Measurements from ENCODE around the gene FOXA1.
"Not testable (repeated sequence)": the region's sequence is repeated elsewhere in the genome, so short reads cannot be mapped to it uniquely, and the experiment has no call there.

FOXA1 gene

DNA sequence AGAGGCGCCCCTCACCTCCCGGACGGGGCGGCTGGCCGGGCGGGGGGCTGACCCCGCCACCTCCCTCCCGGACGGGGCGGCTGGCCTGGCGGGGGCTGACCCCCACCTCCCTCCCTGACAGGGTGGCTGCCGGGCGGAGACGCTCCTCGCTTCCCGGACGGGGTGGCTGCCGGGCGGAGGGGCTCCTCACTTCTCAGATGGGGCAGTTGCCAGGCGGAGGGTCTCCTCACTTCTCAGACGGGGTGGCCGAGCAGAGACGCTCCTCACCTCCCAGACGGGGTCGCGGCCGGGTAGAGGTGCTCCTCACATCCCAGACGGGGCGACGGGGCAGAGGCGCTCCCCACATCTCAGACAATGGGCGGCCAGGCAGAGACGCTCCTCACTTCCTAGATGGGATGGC lies 39.5 kb downstream of the FOXA1 start:
- not testable (repeated sequence) for DNase-seq

GRCh38 chr14:37553935-37554550 lies 41.0 kb downstream of the FOXA1 start:
- DNase-seq: no peak

GRCh38 chr14:37551119-37551518 lies 43.9 kb downstream of the FOXA1 start:
- no peak for DNase-seq

- no peak for DNase-seq
Observed at GRCh38 chr14:37550511-37550910, 44.5 kb downstream of the FOXA1 start.

DNA sequence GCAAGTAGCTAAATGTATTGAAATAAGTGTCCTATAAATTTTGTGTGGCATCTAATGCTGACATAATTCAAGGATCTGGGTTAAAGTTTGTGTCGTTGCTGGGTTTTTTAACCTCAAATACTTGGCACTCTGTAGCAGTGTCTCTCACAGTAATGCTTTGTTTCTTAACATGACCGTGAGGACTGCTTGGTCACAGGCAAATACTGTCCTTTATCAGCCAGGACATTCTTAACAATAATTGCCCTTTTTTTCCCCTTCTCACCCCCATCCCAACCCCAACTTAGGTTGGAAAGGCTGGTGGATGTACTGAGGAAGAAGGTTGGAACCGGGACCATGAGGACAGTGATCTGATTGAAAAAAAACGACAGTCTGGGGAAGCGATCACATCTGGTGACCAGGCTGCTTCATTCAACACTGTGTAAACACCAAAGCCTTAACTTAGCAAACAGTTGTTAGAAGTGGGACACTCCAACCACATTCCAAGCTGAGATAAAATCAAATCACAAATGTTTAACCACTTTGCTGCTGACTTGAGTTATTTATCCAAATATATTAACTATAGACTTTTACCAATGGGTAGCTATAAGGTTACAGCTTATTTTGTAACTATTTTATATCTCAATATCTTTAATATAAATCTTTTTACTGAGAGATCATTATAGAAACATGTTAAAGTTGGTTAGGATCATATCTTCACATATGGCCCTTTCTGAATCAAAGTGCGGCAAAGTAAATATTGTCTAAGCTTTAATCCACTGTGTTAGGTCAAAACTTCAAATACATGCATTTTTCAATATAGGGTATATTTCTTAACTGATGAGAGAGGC lies 48.2 kb downstream of the FOXA1 start:
- DNase-seq: no peak

DNA sequence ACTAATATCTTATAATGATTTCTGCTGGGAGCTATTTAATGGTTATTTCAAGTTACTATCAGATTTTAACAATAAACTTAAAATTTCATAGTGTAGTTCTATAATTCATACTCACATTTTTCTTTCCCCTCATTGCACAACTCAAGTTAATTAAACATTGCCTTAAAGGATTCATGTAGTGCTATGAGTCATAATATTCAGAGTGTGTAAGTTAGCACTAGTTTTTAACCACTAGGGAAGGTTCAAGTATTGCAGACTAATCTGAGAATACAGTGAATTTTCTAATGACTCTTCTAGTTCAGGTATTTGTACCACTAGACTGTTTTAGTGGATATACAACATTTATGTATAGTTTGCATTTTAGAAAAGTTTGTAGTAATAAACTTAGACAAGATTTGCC lies 49.9 kb downstream of the FOXA1 start:
- DNase-seq: no peak

GRCh38 chr14:37544407-37544806 lies 50.6 kb downstream of the FOXA1 start:
- DNase-seq: no peak

GRCh38 chr14:37539992-37540391 lies 55.1 kb downstream of the FOXA1 start:
- no peak for DNase-seq
